K562 (cell line): Measurements from ENCODE around the gene NF1. TPM values are rescaled to one million over a fixed set of nuclear protein-coding genes. Genes with fewer than 3 reads are reported as not detected.

Experiments used
- ATAC-seq: fragments of 200-7000 bp; cut with Tn5 transposase; 3 replicates; pipeline ENCODE4 v1.9.1; 2020; ENCODE audit warnings: moderate library complexity
- BruUV-seq: library from RNA; stranded (reverse); fragments of 400-500 nt; replicated peaks from 2 replicates; lab custom pipeline; 2021; lab: Mats Ljungman, UMichigan
- CTCF ChIA-PET: fragments of 300-600 bp; formaldehyde crosslinking; extraction: SDS; loops from one replicate; lab custom pipeline; 2021; ENCODE audit warnings: low intra/inter-chr PET ratio; lab: Yijun Ruan, JAX
- POLR2A ChIA-PET: fragments of 300-600, 350-650 bp; sonication (Branson Sonifier 250); formaldehyde crosslinking; extraction: SDS; loops from one replicate; lab custom pipeline; 2021; ENCODE audit warnings: antibody characterized with exemption, inconsistent platforms; lab: Yijun Ruan, JAX
- DNase-seq, 4 experiments: peaks; one replicate each; pipeline versions ENCODE4 v3.0.0 to v3.0.0-alpha.2; 2011 to 2018; ENCODE audit warnings: low spot score in 3 of 4, mixed read lengths in 3 of 4; ENCODE audit errors: extremely low read depth in 1 of 4
- FAIRE-seq: peaks from 2 replicates; lab custom pipeline; 2011; peaks lifted over from hg19 to GRCh38; lab: Jason Lieb, UNC
- H2AFZ ChIP-seq: 2 replicates; pipeline ENCODE4 v1.6.0; 2011; ENCODE audit warnings: low read depth, low read length, control low read depth, inconsistent platforms
- H3K27ac ChIP-seq: fragments of 200-600 bp; 3 replicates; pipeline ENCODE4 v1.8.0; 2011; ENCODE audit warnings: low read depth, mild to moderate bottlenecking, control low read depth, inconsistent platforms, low read length, moderate library complexity, mixed read lengths; ENCODE audit errors: extremely low read depth
- H3K27me3 ChIP-seq, 2 experiments: fragments of 300-600 bp in 1 of 2; 2 replicates in 1 of 2; 3 replicates in 1 of 2; pipeline versions ENCODE4 v1.6.0 to v1.8.0; 2011; ENCODE audit warnings: inconsistent platforms in 2 of 2, low read length in 2 of 2, mild to moderate bottlenecking in 1 of 2, mixed read lengths in 1 of 2, moderate library complexity in 1 of 2; ENCODE audit not compliant: control insufficient read depth in 2 of 2, insufficient read depth in 2 of 2
- H3K36me3 ChIP-seq: fragments of 300-600 bp; 3 replicates; pipeline ENCODE4 v1.8.0; 2011; ENCODE audit warnings: mild to moderate bottlenecking, low read length, inconsistent platforms; ENCODE audit not compliant: control insufficient read depth, insufficient read depth
- H3K4me1 ChIP-seq, 2 experiments: fragments of 200-600 bp in 1 of 2; replicated peaks in 1 of 2; 2 replicates in 1 of 2; 3 replicates in 1 of 2; pipeline versions ENCODE4 v1.5.1 to v1.8.0; 2011; ENCODE audit warnings: inconsistent platforms in 2 of 2, low read length in 2 of 2, mild to moderate bottlenecking in 1 of 2, mixed read lengths in 1 of 2, moderate library complexity in 1 of 2; ENCODE audit not compliant: control insufficient read depth in 2 of 2, insufficient read depth in 2 of 2
- H3K4me2 ChIP-seq: 2 replicates; pipeline ENCODE4 v1.6.1; 2011; ENCODE audit warnings: low read length, control low read depth, inconsistent platforms, mixed read lengths; ENCODE audit not compliant: insufficient read depth
- H3K4me3 ChIP-seq: fragments of 200-600 bp; sonication (generic), shearing (Covaris generic); 2 replicates; pipeline ENCODE4 v1.5.1; 2016; ENCODE audit warnings: control low read depth, inconsistent platforms
- H3K79me2 ChIP-seq: fragments of 200-600 bp; 3 replicates; pipeline ENCODE4 v1.8.0; 2011; ENCODE audit warnings: low read length, inconsistent platforms; ENCODE audit not compliant: control insufficient read depth, insufficient read depth
- H3K9ac ChIP-seq, 2 experiments: 2 replicates each; pipeline versions ENCODE4 v1.6.0 to v1.6.1; 2011; ENCODE audit warnings: low read depth in 2 of 2, low read length in 2 of 2, control low read depth in 1 of 2, inconsistent platforms in 1 of 2, mild to moderate bottlenecking in 1 of 2, mixed read lengths in 1 of 2; ENCODE audit not compliant: insufficient read depth in 1 of 2
- H3K9me1 ChIP-seq: one replicate; pipeline ENCODE4 v1.6.0; 2011; ENCODE audit warnings: inconsistent platforms, mild to moderate bottlenecking, low read length, moderate library complexity; ENCODE audit not compliant: control insufficient read depth, insufficient read depth
- H3K9me3 ChIP-seq: replicated peaks from 2 replicates; pipeline ENCODE4 v1.5.1; 2011; ENCODE audit warnings: low read depth, low read length, inconsistent platforms; ENCODE audit not compliant: control insufficient read depth, insufficient read depth
- H4K20me1 ChIP-seq: replicated peaks from 2 replicates; pipeline ENCODE4 v1.6.1; 2011; ENCODE audit warnings: low read length, inconsistent platforms, mixed read lengths; ENCODE audit not compliant: control insufficient read depth, insufficient read depth
- FOSL1 ChIP-seq: fragments of 200-800 bp; sonication (Bioruptor generic); conservative IDR thresholded peaks from 2 replicates; pipeline ENCODE4 v1.6.1; 2016; ENCODE audit warnings: missing genetic modification characterization, missing compliant biosample characterization
- FOXJ2 ChIP-seq: fragments of 200-800 bp; sonication (Bioruptor generic); IDR thresholded peaks from 2 replicates; pipeline ENCODE4 v1.6.1; 2016; ENCODE audit warnings: missing genetic modification characterization, missing compliant biosample characterization
- NR2C1 ChIP-seq, 2 experiments: fragments of 450-650 bp; IDR thresholded peaks; 2 replicates each; pipeline ENCODE4 v1.6.1; 2017; ENCODE audit warnings: mild to moderate bottlenecking in 2 of 2, antibody characterized with exemption in 1 of 2, inconsistent platforms in 1 of 2, missing compliant biosample characterization in 1 of 2, missing genetic modification characterization in 1 of 2
- PHF20 ChIP-seq: fragments of 450-650 bp; IDR thresholded peaks from 2 replicates; pipeline ENCODE4 v1.6.1; 2018; ENCODE audit not compliant: partially characterized antibody
- RAD21 ChIP-seq, 2 experiments: fragments of 250-450 bp in 1 of 2; fragments of 450-650 bp in 1 of 2; sonication (Bioruptor Pico) in 1 of 2; formaldehyde crosslinking in 1 of 2; IDR thresholded peaks in 1 of 2; conservative IDR thresholded peaks in 1 of 2; 2 replicates each; pipeline versions ENCODE4 v1.4.0 to v1.8.0; 2020 to 2022; ENCODE audit warnings: mild to moderate bottlenecking in 2 of 2, moderate library complexity in 1 of 2
- TEAD4 ChIP-seq, 2 experiments: sonication (generic) in 1 of 2; formaldehyde crosslinking in 1 of 2; IDR thresholded peaks; 2 replicates each; pipeline versions ENCODE4 v1.6.1 to v1.8.0; 2012 to 2022; ENCODE audit warnings: borderline replicate concordance in 1 of 2, inconsistent platforms in 1 of 2, low read length in 1 of 2, mild to moderate bottlenecking in 1 of 2, missing genetic modification reagents in 1 of 2
- ZBTB2 ChIP-seq: fragments of 450-650 bp; IDR thresholded peaks from 2 replicates; pipeline ENCODE4 v1.6.1; 2016; ENCODE audit warnings: antibody characterized with exemption
- ZNF165 ChIP-seq: fragments of 250-450 bp; sonication (Bioruptor Pico); IDR thresholded peaks from 2 replicates; pipeline ENCODE4 v1.4.0; 2020; ENCODE audit warnings: borderline replicate concordance
- ZNF184 ChIP-seq: sonication (generic); formaldehyde crosslinking; IDR thresholded peaks from 2 replicates; pipeline ENCODE4 v1.5.0; 2020; ENCODE audit warnings: missing genetic modification reagents
- ZNF589 ChIP-seq: fragments of 200-800 bp; sonication (Bioruptor generic); IDR thresholded peaks from 2 replicates; pipeline ENCODE4 v1.6.1; 2016; ENCODE audit warnings: low read depth, missing genetic modification characterization, missing compliant biosample characterization
- ZNF717 ChIP-seq: fragments of 250-450 bp; sonication (Bioruptor Pico); IDR thresholded peaks from 2 replicates; pipeline ENCODE4 v1.5.0; 2021
- in situ Hi-C: fragments of 300-500 bp; cut with MboI; formaldehyde crosslinking; loops from 4 replicates; pipeline ENCODE4 v1.15.0; 2018; ENCODE audit warnings: inconsistent platforms, mixed read lengths
- intact Hi-C: fragments of 100-400 bp; cut with micrococcal nuclease; formaldehyde crosslinking; loops from 2 replicates; pipeline ENCODE4 v1.14.2; 2022
- polyA plus RNA-seq, 8 experiments: library from polyadenylated mRNA; depleted of rRNA in 4 of 8; stranded (reverse) in 5 of 8; unstranded in 3 of 8; fragments of >200 nt; fragmentation: Nextera tagmentation in 2 of 8; fragmentation: Illumina TruSeq in 1 of 8; extraction: Ambion mirVana in 2 of 8; extraction: Trizol in 1 of 8; gene quantifications; 2 replicates each; pipeline versions ENCODE4 v1.2.1 to v1.2.3, GENCODE V29; 2011 to 2014; ENCODE audit warnings: inconsistent platforms in 1 of 8, missing spikeins in 1 of 8
- total RNA-seq, 7 experiments: library from RNA; depleted of rRNA in 6 of 7; stranded (reverse); fragments of >200 nt in 6 of 7; fragmentation: Illumina TruSeq in 2 of 7; extraction: Trizol in 2 of 7; gene quantifications; 2 replicates each; pipeline versions ENCODE4 v1.2.1 to v1.2.3, GENCODE V29; 2011 to 2021; ENCODE audit warnings: low replicate concordance in 1 of 7
- TF ChIP-seq, protein P1 (sequence below): sonication (generic); IDR thresholded peaks from 2 replicates; pipeline ENCODE4 v1.6.1; 2016
- TF ChIP-seq, protein P2 (sequence below): fragments of 450-650 bp; IDR thresholded peaks from 2 replicates; pipeline ENCODE4 v1.6.1; 2014; ENCODE audit warnings: low read depth, mild to moderate bottlenecking, moderate library complexity, borderline replicate concordance
- TF ChIP-seq, protein P3 (sequence below): IDR thresholded peaks from 3 replicates; pipeline ENCODE4 v1.6.1; 2011; ENCODE audit warnings: borderline replicate concordance, mild to moderate bottlenecking; ENCODE audit not compliant: insufficient read length, insufficient read depth
- TF ChIP-seq, protein P4 (sequence below): sonication (generic); formaldehyde crosslinking; IDR thresholded peaks from 2 replicates; pipeline ENCODE4 v1.4.0; 2020; ENCODE audit warnings: mild to moderate bottlenecking, missing genetic modification reagents

NF1 gene
- total and polyA plus RNA-seq, 9 of the 15 experiments (the other 6 are each of a cell fraction or from before 2014, with no cell fraction given) = 3.4 to 41.9 (median 24.3) TPM

DNA sequence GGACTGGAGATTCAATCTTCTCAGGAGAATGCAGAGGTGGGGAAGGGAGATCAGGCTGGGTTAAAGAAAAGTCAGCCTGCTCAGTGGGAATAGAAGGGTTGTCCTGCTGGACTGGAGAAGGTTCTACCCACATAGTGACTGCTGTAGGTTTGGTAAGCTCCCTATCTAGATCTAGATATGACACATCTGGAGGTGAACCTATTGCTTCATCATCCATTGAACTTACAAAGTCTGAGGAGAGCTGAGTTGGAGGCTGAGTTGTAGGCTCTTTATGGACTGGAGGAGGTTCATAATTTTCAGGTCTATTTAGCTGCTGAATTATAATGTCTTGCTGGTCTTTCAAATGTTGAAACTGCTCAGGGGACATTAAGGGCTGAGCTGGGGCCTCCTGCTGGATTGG, 46.0 kb upstream of the NF1 start:
- Histone ChIP-seq H3K4me2 (no peak overlapping the region), H3K9me3 (no peaks in the 10 kb centered on the region), H3K27me3 (no peaks in the 10 kb centered on the region), H2AFZ (no peak overlapping the region), H3K4me1 (peaks cover 5 to 21% of the 10 kb centered on the region in 2 experiments; a peak in 4 of 5 replicates), H3K79me2 (no peaks in the 10 kb centered on the region), H3K9me1 (no peaks in the 10 kb centered on the region), H3K36me3 (no peaks in the 10 kb centered on the region), H3K9ac (no peak overlapping the region), H4K20me1 (no peaks in the 10 kb centered on the region), H3K4me3 (no peak overlapping the region), H3K27ac (no peak overlapping the region)
- intact Hi-C loops = no loop called here
- CTCF ChIA-PET = no interaction called here
- FAIRE-seq (no peak), DNase-seq (no peak), ATAC-seq (no peak; the same call in 2 of the 3 replicates)
- no TSS peak for BruUV-seq
- POLR2A ChIA-PET = interaction anchor here (0.7 to 1.5 kb wide), 4 partner anchors 8 to 557 kb away, joined by 3 to 4 read pairs (median 4); no protein-coding TSS in a partner anchor
- in situ Hi-C loops = loop anchor here (10.0 kb wide), 2 partner anchors 976 to 1046 kb away; no protein-coding TSS in a partner anchor
- TF ChIP-seq ZNF184 = no peak
- no peak for TF ChIP-seq ZBTB2
- TF ChIP-seq FOSL1 (tag) = 0 out of 2 replicates have a peak, but pooled peaks have one; percentile 23
- no peak for TF ChIP-seq NR2C1 (IDR thresholded peaks at IDR 0.05)
- TF ChIP-seq NR2C1 (tag; IDR thresholded peaks at IDR 0.05) = no peak
- no peak for TF ChIP-seq ZNF717
- TF ChIP-seq RAD21 (CRISPR knock-in tag; conservative IDR thresholded peaks at IDR 0.05 in 1 of 2, IDR thresholded peaks at IDR 0.05 in 1 of 2) = no peak
- TF ChIP-seq TEAD4 (IDR thresholded peaks at IDR 0.05; ENCODE audit: low read length) = no peak; the same call in 1 of the 2 replicates
- TF ChIP-seq TEAD4 (CRISPR knock-in tag; IDR thresholded peaks at IDR 0.05; ENCODE audit: borderline replicate concordance) = no peak
- TF ChIP-seq PHF20 = no peak
- no peak for TF ChIP-seq ZNF165
- TF ChIP-seq, protein P1, sequence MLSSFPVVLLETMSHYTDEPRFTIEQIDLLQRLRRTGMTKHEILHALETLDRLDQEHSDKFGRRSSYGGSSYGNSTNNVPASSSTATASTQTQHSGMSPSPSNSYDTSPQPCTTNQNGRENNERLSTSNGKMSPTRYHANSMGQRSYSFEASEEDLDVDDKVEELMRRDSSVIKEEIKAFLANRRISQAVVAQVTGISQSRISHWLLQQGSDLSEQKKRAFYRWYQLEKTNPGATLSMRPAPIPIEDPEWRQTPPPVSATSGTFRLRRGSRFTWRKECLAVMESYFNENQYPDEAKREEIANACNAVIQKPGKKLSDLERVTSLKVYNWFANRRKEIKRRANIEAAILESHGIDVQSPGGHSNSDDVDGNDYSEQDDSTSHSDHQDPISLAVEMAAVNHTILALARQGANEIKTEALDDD = 0 out of 2 replicates have a peak, but pooled peaks have one; percentile 24
- TF ChIP-seq, protein P2, sequence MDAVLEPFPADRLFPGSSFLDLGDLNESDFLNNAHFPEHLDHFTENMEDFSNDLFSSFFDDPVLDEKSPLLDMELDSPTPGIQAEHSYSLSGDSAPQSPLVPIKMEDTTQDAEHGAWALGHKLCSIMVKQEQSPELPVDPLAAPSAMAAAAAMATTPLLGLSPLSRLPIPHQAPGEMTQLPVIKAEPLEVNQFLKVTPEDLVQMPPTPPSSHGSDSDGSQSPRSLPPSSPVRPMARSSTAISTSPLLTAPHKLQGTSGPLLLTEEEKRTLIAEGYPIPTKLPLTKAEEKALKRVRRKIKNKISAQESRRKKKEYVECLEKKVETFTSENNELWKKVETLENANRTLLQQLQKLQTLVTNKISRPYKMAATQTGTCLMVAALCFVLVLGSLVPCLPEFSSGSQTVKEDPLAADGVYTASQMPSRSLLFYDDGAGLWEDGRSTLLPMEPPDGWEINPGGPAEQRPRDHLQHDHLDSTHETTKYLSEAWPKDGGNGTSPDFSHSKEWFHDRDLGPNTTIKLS = no peak
- TF ChIP-seq, protein P3, sequence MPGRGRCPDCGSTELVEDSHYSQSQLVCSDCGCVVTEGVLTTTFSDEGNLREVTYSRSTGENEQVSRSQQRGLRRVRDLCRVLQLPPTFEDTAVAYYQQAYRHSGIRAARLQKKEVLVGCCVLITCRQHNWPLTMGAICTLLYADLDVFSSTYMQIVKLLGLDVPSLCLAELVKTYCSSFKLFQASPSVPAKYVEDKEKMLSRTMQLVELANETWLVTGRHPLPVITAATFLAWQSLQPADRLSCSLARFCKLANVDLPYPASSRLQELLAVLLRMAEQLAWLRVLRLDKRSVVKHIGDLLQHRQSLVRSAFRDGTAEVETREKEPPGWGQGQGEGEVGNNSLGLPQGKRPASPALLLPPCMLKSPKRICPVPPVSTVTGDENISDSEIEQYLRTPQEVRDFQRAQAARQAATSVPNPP = no peak
- no peak for TF ChIP-seq FOXJ2 (tag)
- TF ChIP-seq, protein P4, sequence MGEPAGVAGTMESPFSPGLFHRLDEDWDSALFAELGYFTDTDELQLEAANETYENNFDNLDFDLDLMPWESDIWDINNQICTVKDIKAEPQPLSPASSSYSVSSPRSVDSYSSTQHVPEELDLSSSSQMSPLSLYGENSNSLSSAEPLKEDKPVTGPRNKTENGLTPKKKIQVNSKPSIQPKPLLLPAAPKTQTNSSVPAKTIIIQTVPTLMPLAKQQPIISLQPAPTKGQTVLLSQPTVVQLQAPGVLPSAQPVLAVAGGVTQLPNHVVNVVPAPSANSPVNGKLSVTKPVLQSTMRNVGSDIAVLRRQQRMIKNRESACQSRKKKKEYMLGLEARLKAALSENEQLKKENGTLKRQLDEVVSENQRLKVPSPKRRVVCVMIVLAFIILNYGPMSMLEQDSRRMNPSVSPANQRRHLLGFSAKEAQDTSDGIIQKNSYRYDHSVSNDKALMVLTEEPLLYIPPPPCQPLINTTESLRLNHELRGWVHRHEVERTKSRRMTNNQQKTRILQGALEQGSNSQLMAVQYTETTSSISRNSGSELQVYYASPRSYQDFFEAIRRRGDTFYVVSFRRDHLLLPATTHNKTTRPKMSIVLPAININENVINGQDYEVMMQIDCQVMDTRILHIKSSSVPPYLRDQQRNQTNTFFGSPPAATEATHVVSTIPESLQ (CRISPR knock-in tag) = no peak
- no peak for TF ChIP-seq ZNF589
